ENCODE data around the gene EPS8L2. TPM values are rescaled to one million over a fixed set of nuclear protein-coding genes. Genes with fewer than 3 reads are reported as not detected.

Gene EPS8L2
- polyA plus RNA-seq, 4 donors: 104 to 161 (median 139) TPM

DNA sequence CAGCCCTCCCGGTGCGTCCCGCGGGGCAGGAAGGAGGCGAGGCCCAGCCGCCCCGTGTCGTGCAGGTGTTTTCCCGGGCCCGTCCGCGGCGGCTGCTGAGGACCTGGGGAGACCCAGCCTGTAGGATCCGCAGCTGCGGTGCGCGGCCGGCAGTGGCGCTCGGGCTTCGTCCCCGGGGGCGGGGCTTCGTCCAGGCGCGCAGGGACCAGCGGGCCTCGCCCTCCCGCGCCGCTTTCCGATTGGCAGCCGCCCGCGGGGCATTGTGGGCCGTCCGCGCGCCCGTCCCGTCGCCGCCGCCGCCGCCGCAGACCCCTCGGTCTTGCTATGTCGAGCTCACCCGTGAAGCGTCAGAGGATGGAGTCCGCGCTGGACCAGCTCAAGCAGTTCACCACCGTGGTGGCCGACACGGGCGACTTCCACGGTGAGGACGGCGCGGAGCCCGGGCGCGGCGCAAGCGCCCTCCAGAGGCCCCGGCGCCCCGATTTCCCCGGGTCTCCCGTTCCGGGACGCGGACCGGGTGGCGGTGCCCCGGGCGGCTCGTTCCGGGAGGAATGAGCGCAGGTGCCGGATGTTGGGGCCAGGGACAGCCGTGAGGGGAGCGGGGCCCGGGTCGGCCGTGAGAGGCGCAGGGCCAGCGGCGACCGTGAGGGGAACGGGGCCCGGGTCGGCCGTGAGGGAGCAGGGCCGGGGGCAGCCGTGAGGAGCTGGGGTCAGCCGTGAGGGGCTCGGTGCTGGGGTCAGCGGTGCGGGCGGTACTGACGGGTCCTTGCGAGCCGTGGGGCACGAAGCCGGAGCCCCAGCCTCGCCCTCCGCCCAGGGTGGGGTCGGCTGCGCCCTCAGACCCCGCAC lies 41.4 kb downstream of the EPS8L2 start, which contains the start of gene TALDO1:
Gene TALDO1, plus strand, starts transcription at position 307 of the 849 bp plus-strand sequence. Its CDS starts 18 bp downstream, at position 325.
- peak in 3 of 4 donors; percentile 68 to 84 (median 75) for DNase-seq (ENCODE audit: low read depth in 4 of 4, low spot score in 2 of 4)

DNA sequence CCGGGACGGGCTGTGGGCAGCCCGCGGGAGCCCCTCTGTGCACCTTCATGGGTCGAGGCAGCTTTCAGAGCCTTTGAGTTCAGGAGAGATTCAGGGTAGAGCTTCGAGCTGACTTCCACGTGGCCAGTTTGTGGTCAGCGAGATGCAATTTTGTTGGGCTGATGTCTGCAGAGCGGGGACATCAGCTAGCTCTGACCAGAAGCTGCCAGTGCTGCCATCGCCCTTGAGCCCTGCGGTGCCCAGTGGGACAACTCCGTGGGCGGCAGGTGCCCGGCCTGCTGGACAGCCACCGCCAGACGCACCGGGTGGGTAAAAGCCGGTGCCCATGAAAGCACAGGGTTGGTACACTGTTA lies 42.0 kb downstream of the EPS8L2 start:
- no peak for DNase-seq (ENCODE audit: low read depth in 4 of 4, low spot score in 2 of 4)

DNA sequence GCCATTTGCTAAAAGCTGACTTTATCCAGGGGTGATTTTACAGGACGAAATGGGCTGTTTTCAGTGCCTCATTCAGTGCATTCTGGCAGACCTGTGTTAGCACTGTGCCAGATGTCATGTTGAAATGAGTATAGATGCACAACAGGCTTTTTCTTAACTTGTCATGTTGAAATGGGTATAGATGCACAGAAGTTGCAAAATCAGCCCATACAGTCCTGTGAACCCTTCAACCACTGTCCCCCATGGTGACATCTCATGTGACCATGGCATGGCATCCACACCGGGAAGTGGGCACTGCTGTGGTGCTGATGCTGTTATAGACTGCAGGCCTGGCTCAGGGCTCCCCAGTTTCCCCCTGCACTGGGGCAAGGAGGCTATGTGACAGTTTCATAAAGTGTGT lies 43.7 kb downstream of the EPS8L2 start:
- no peak for DNase-seq (ENCODE audit: low read depth in 4 of 4, low spot score in 2 of 4)

DNA sequence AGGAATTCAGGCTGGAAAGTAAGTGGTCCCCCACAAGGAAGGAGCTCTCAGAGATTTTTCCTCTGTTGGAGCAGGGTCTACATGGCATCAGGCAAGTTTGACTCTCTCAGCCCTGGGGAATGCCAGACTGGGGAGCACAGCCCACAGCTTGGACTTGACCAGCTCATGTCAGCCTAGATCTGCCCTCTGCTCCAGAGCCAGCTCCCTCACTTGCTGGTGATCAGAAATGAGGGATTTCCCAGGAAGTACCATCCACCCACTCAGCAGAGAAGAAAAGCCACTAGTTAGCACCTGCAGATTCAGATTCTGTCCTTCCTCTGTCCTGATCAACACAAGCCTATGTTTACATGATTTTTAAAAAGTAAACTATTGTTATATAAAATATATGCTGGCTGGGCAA lies 54.2 kb downstream of the EPS8L2 start:
- DNase-seq (ENCODE audit: low read depth in 4 of 4, low spot score in 2 of 4): no peak

DNA sequence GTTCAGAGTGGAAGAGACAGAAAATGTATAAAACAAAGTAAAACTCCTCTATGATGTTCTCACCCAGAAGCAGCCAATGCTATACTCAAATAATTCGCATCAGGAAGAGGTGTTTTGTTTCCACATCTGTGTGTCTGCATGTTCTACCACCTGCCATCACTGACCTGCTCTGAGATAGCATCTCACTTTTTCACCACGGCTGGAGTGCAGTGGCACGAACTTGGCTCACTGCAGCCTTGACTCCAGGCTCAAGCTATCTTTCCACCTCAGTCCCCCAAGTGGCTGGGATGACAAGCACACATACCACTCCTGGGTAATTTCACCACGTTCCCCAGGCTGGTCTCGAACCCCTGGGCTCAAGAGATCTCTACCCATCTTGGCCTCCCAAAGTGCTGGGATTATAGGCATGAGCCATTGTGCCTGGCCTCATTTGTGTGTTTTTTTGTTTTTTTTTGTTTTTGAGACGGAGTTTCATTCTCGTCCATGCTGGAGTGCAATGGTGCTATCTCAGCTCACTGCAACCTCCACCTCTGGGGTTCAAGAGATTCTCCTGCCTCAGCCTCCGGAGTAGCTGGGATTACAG lies 55.6 kb downstream of the EPS8L2 start:
- no peak for DNase-seq (ENCODE audit: low read depth in 4 of 4, low spot score in 2 of 4)

DNA sequence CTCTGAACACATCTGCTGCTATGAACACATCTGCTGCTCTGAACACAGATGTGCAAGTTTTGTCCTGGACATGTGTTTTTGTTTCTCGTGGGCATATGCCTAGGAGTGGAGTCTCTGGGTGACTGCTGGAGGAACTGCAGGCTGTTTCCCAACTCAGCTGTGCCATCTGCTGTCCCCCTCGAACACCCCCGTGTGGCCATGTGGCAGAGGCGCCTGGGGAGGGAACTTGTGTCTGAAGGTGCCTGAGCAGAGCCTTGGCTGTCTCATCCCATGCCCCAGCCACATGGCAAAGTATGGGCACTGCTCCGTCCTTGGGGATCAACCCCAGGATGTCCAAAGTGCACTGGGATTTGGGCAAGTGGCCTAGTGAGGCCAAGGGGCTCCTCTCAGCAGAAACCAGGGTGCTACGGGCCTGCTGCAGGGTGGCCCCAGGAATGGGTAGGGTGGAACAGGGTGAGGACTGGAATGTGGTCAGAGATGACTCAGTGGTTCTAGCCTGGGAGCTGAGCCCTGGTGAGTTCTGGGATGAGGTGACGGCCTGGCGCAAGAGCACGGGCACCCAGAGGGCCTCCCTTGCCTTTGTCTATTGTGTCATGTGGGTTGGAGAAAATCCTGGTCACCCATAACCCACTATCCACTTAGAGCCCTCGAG lies 56.5 kb downstream of the EPS8L2 start:
- no peak for DNase-seq (ENCODE audit: low read depth in 4 of 4, low spot score in 2 of 4)

DNA sequence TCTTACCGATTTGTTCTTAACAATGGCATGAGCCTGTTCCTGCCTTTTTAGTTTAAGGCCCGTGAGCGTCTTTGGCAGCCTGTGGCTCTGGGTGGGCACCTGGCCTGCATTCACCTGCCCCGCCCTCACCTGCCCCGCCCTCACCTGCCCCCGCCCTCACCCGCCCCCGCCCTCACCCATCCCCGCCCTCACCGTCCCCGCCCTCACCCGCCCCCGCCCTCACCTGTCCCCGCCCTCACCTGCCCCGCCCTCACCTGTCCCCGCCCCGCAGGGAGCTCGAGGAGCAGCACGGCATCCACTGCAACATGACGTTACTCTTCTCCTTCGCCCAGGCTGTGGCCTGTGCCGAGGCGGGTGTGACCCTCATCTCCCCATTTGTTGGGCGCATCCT lies 57.0 kb downstream of the EPS8L2 start:
- no peak for DNase-seq (ENCODE audit: low read depth in 4 of 4, low spot score in 2 of 4)

DNA sequence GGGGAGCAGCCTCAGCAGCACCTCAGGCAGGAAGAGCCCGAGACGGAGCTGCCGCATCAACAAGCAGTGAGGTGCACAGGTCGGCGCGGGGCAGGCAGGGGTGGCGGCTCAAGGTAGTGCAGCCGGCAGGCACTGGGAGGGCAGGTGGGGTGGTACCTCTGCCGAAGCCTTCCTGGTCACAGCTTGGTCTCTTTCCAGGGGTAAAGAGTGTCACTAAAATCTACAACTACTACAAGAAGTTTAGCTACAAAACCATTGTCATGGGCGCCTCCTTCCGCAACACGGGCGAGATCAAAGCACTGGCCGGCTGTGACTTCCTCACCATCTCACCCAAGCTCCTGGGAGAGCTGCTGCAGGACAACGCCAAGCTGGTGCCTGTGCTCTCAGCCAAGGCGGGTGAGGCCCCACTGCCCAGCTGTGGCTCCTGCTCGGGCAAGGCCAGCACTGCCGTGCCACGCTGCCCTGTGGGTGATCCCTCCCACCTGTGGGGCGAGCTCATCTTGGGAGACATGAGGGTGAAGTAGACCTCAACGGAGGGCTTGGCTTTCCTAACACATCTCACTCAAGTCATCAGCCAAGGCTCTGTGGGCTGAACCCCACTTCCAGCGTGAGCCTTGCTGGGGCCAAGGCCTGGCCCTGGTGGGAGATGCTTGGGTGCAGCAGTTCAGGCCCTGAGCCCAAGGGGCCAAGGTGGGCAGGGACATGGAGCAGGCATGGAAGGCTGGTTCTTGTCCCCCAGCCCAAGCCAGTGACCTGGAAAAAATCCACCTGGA lies 57.7 kb downstream of the EPS8L2 start:
- DNase-seq (ENCODE audit: low read depth in 4 of 4, low spot score in 2 of 4): no peak

DNA sequence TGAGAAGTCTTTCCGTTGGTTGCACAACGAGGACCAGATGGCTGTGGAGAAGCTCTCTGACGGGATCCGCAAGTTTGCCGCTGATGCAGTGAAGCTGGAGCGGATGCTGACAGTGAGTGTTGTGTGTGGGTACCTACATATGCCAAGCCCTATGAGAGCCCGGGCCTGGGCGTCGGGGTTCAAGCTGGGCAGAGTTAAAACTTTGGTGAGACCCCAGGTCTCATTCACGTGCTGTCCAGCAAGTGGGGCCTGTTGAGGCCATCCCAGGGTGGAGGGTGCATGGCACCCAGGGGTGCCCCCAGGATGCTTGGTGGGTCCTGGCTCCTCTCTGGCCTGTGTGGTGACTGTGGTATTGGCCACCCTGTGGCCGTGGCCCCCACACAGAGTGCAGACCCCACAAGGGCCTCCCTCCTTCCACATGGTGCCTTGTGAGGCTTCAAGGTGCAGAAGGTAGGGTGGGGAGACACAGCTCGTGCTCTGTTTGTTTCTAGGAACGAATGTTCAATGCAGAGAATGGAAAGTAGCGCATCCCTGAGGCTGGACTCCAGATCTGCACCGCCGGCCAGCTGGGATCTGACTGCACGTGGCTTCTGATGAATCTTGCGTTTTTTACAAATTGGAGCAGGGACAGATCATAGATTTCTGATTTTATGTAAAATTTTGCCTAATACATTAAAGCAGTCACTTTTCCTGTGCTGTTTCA lies 58.4 kb downstream of the EPS8L2 start:
- no peak for DNase-seq (ENCODE audit: low read depth in 4 of 4, low spot score in 2 of 4)

DNA sequence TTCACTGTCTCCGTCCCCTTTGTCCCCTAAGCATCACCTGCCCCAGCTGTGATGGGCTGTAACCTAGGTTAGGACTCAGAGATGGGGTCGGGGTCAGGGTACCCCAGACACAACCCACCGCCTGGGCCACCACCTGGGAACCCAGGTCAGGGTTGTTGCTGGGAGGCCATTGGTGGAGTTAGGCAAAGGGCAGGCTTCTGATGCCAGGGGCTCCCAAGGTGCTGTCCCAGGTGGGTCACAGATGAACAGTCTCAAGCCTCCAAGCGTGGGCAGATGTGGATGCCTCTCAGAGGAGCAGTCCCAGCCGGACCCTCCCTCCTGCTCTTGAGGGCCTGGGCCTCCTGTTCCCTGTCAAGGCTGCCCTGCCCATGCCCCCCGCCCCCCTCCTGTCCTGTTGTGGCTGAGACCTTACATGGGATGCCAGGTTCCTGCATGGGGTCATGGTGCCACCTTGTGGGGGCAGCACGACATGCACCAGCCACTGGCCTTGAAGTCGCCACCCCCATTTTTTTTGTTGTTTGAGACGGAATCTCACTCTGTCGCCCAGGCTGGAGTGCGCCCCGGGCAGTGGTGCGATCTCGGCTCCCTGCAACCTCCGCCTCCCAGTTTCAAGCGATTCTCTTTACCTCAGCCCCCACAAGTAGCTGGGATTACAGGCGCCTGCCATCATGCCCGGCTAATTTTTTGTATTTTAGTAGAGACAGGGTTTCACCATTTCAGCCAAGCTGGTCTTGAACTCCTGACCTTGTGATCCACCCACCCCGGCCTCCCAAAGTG lies 59.2 kb downstream of the EPS8L2 start:
- no peak for DNase-seq (ENCODE audit: low read depth in 4 of 4, low spot score in 2 of 4)

DNA sequence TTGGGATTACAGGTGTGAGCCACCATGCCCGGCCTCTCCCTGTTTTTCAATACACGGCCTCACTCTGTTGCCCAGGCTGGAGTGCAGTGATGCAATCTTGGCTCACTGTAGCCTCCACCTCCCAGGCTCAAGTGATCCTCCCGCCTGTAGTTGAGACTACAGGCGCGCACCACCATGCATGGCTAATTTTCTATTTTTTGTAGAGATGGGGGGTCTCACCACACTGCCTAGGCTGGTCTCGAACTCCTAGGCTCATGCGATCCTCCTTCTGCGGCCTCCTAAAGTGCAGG lies 59.7 kb downstream of the EPS8L2 start:
- no peak for DNase-seq (ENCODE audit: low read depth in 4 of 4, low spot score in 2 of 4)

DNA sequence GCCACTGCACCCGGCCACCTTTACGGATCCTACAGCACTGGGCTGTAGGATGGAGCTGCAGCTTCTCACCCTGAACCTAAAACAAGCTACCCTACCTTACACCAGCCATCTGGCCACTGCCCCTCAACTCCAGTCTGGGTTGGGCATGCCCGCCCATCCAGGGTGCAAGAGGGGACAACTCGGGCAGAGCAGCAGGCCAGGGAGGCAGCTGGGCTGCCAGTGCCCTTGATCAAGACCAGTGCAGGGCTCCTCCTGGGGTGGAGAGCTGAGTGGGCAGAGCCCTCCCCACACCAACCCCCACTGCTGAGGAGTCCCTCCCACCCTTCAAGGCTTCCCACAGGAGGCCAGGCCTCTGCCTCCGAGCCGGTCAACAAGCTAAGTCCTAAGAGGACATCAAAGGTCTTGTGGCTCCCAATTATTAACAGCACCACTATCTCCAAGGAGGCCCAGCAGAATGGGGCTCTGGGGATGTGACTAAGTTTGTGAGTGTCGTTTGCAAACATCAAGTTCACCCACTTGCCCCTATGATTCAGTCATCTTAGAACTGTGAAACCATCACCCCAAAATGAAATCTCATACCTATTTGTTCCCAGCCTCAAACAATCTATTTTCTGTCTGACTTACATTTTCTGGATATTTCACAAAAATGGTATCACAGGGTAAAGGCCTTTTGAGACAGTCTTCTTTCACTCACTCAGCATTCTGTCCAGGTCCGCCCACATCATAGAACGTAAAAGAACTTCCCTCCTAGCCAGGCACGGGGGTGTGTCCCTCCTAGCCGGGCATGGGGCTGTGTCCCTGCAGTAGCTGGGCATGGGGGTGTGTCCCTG lies 60.3 kb downstream of the EPS8L2 start:
- DNase-seq (ENCODE audit: low read depth in 4 of 4, low spot score in 2 of 4): no peak

DNA sequence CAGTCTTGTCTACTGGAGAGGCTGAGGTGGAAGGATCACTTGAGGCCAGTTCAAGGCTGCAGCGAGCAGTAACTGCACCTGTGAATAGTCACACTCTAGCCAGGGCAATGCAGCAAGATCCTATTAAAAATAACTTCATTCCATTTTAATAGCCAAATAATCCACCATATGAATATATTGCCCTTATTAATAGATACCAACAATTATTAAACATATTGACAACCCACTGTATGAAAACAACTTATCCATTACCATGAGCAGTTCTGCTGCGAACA lies 60.8 kb downstream of the EPS8L2 start:
- no peak for DNase-seq (ENCODE audit: low read depth in 4 of 4, low spot score in 2 of 4)

DNA sequence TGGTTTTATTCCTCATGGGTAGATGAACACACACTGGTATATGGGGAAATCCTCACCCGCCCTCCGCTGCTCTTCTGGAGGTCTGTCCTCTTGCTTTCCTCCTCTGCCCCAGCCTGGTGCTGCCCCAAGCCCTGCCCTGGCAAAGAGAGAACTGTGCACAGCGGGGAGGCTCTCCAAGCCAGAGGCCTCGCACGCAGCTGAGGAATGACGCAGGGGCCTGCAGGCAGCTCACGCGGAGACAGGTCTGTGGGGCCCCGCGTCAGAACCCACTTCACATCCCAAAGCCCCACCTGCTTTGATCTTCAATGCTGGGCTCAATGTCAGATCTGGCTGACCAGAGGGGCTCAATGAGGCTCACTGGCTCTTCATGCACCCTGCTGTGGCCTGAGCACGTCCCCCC lies 61.2 kb downstream of the EPS8L2 start:
- no peak for DNase-seq (ENCODE audit: low read depth in 4 of 4, low spot score in 2 of 4)

DNA sequence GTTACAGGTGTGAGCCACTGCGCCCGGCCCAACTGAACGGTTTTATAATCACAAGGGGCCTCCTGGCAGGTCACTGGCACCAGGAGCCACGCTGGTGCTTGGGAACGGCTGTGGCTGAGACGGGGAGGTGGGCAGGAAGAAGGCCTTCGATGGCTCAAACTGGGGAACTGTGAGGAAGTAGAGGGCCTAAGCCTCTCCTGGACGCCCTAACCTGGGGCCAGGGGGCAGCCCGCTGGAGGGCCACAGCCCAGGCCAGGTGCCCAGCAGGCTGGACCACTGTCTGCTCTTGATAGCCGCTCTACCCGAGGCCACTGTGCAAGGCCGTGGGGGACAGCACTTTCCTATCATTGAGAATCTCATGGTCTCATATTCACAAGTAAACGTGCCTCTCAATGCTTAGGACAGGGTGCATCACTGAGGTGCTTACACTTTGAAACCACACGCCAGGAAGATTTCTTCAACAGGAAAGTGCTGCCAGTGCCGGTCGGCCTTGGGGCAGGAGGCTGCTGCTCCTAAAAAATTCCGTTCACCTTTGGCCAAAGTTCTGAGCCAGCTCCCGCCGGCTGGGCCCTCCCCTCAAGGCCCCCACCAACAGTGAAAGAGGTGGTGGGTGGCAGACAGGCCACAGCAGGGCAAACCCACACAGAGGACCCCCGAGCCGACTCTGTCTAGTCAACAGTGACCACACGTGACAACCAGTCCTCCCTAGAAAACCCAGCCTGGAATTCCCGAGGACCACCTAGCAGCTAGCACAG lies 64.0 kb downstream of the EPS8L2 start:
- DNase-seq (ENCODE audit: low read depth in 4 of 4, low spot score in 2 of 4): no peak

DNA sequence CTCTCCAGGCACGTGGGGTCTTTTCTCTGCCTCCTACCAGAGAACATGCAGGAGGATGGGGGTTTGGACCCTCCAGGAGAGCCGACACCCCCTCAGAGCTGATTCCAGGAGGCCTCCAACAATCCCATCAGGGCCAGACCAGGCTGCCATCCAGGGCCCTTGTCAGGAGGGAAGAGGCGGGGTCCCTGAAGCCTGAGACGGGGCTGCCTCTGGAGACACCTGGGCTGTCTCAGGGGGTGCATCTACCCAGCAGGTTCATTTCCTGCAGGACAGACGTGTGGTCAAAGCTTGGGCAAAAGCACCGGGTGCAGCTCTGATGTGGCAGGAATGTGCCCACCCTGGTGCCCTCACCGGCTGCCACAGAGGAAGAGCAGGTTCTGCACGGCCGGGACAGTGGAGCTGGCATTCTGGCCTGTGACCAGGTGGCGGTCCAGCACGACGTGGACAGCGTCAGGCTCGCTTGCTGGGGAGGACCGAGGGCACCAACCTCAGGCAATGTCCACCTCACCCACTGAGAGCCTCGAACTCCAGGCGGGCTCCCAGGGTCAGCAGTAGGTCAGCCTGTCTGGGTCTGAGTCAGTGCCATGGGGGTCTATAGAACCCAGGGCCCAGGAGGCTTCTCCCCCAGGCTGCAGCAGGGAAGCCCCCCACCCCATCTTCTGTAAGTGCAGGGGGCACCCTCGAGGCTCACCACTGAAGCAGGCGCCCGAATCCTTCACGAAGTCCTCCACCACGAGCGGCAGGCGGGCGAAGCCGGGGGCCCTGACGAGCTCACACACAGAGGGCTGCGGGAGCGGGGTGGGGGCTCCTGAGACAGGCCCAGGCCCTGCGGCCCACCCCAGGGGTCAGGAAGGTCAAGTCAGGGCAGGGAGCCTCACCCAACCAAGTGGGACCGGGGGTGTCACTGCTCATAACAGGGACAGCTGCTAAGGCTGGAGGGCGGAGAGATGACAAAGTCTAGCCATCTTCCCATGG lies 64.9 kb downstream of the EPS8L2 start:
- DNase-seq (ENCODE audit: low read depth in 4 of 4, low spot score in 2 of 4): no peak

DNA sequence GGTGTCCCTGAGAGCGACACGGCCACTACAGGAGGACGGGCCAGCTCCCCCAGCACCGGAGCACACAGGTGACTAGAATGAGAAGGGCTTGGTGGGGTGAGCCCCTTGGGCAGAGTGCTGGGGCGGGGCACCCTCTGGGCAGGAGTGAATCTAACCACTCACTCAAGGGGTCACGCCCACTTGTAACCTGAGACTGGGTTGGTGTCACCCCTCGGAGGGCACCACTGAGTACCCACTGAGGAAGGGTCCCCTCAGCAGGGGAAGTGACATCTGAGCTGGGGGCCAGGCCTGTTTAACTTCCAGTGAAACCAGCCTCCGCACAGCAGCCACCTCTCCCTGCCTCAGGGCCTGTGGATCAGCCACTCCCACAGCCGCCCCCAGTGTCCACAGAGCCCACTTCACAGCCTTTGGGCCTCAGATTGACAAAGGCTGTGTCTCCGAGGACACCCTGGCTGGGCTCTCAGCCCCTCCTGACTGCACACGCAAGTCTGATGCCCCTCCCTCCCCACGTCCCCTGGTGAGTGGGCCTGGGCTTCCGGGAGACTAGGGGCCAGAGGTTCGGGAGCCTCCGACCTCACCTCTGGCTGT lies 65.7 kb downstream of the EPS8L2 start:
- DNase-seq (ENCODE audit: low read depth in 4 of 4, low spot score in 2 of 4): no peak
